Activated CD4-positive, alpha-beta T cell treated with anti-CD3 and anti-CD28 coated beads, Interleukin-2, amount 50 U/mL, for 48 hours (primary cell): ENCODE measurements around the gene SEMA5B.

Experiments used
- DNase-seq, 2 experiments: peaks; one replicate each; pipeline ENCODE4 v3.0.0-alpha.2; 2020

The SEMA5B gene

GRCh38 chr3:122882361-122882947 lies 145.1 kb downstream of the SEMA5B start:
- no peak for DNase-seq

- DNase-seq: no peak
Observed at GRCh38 chr3:122880624-122881023, 146.9 kb downstream of the SEMA5B start.

- DNase-seq: no peak
Observed at GRCh38 chr3:122880173-122880572, 147.4 kb downstream of the SEMA5B start.

GRCh38 chr3:122875547-122876127 lies 151.9 kb downstream of the SEMA5B start:
- DNase-seq: no peak

DNA sequence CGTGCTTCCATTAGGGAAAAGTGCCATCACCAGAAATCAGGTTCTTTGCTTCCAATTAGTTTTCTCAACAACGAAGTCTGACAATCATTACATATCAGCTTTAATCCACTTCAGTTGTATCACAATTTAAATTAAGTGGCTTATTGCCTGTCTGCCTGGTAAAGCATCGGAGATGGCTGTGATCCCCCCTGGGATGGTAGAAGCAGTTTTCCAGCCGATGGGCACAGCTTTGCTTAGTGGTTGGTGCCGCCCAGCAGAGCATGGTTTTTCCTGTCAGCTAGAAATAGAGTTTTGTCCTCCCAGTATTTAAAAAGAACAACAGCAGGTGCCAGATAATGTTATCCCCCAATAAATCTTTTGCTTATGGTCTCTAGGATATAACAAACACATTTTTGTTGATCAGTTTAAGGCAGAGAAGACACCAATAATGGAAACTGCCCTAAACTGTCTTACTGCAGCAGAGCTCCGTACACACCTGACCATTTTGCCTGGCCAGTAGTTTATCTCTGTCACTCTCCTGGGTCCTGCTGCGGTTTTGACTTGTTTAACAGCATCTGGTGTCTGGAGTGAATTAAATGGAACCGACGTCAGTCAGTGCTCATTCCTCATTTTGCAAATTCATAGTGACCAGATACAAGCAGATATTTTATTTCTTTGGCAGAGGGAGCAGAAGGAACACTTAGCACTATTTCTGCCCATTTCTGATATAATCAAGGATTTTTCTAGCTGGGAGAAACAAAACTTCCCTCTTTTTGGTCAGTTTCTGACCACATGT lies 153.6 kb downstream of the SEMA5B start:
- no peak for DNase-seq

DNA sequence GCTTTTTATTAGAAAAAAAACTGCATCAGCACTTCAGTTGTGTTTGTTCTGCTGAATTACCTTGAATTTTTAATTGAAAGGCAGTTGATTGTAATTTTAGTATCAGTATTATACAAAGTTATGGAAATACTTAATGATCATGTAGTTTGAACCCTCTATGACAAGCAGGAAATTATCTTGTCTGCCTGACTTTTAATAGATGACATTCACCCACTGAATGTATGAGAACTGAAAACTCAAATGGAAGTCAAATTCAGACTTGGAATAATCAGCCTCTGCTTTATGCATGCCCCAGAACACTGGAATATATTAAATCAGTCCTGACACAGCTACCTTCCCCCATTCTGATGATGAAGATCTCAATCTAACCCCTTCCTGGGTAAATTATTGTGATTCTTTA lies 159.2 kb downstream of the SEMA5B start:
- DNase-seq: no peak

DNA sequence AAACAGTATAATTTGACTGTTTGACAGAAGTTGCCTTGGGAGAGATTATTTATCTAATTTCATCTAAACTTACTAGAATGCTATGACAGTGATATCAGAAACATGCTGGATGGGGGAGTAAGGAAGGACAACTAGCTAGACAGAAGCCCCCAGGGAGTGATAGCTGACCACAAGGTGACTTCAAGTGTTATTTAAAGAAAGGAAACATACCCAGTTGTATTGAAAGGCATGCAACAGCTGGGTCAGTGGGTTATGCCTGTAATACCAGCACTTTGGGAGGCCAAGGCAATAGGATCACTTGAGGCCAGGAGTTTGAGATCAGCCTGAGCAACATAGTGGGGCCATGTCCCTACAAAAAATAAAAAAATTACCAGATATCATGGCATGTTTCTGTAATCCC lies 163.1 kb downstream of the SEMA5B start:
- no peak for DNase-seq

- no peak for DNase-seq
Observed at GRCh38 chr3:122862381-122862780, 165.2 kb downstream of the SEMA5B start.
